Choroid plexus epithelial cell (primary cell): ENCODE results near the gene BBX.

ENCODE experiments used
- DNase-seq: peaks from one replicate; pipeline ENCODE4 v3.0.0-alpha.2; 2010; ENCODE audit warnings: low read depth
- H3K4me3 ChIP-seq: 2 replicates; pipeline ENCODE4 v1.5.1; 2011; ENCODE audit warnings: low read depth, mild to moderate bottlenecking, control low read depth, low read length, moderate library complexity
- CTCF ChIP-seq: conservative IDR thresholded peaks from 2 replicates; pipeline ENCODE4 v1.5.1; 2011; ENCODE audit warnings: low read depth, mild to moderate bottlenecking, control low read depth, inconsistent platforms, low read length, moderate library complexity

The BBX gene

DNA sequence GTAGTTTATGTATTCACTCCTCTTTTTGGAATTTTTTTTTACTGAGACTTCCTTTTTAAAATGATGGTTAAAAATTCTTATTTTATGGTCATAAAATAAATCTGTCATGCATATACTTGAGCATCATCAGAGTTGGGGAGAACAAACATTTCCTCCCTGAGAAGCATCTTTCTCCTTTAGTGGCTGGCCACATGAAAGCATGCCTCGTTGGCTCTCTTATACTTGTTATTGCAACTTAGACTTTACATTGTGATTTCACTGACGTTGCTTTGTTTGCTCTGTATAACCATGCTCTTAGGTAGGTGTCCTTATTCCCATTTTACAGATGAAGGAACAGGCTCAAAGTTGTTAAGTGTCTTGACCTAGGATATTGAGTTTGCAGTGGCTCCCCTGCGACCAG lies 18.1 kb downstream of the BBX start:
- DNase-seq = no peak
- no peak for TF ChIP-seq CTCF
- no peak overlapping the region for H3K4me3 ChIP-seq

DNA sequence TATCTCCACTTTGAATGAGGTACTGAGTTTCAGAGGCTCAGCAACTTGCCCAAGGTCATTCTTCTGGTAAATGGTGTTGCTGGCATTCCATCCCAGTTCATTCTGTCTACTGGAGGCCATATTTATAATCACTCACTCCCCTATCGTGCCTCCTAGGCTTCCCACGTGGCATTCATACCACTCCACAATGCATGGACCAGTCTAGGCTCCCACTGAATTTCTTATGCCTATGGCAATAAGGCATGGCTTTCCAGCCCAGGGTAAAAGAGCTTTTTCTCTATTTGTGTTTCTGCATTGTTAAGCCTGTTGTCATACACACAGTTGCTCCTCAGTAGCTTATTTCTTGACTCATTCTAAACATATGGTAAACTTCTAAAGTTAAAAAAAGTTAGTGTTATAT lies 19.9 kb downstream of the BBX start:
- no peak for TF ChIP-seq CTCF
- DNase-seq = no peak
- no peak overlapping the region for H3K4me3 ChIP-seq

- peak; percentile 34 for TF ChIP-seq CTCF
- peak; percentile 56 for DNase-seq
- H3K4me3 ChIP-seq = no peak overlapping the region
Observed at GRCh38 chr3:107543666-107544065, 20.9 kb downstream of the BBX start.

- no peak overlapping the region for H3K4me3 ChIP-seq
- DNase-seq = peak; percentile 42
- no peak for TF ChIP-seq CTCF
Observed at GRCh38 chr3:107545680-107546120, 22.9 kb downstream of the BBX start.

GRCh38 chr3:107548601-107549000 lies 25.8 kb downstream of the BBX start:
- H3K4me3 ChIP-seq = no peak overlapping the region
- TF ChIP-seq CTCF = no peak
- DNase-seq = no peak

- no peak overlapping the region for H3K4me3 ChIP-seq
- TF ChIP-seq CTCF = no peak
- no peak for DNase-seq
Observed at GRCh38 chr3:107555359-107555758, 32.6 kb downstream of the BBX start.

GRCh38 chr3:107557743-107558142 lies 35.0 kb downstream of the BBX start:
- no peak for DNase-seq
- TF ChIP-seq CTCF = no peak
- H3K4me3 ChIP-seq = no peak overlapping the region
